Adrenal gland (tissue), 5 donors: ENCODE measurements around the gene FGFBP1.

Experiments used
- POLR2A ChIP-seq, 2 donors: fragments of 450-650 bp; IDR thresholded peaks; one replicate each; pipeline ENCODE4 v1.6.1; 2017; ENCODE audit warnings: antibody characterized with exemption in 2 of 2, mild to moderate bottlenecking in 2 of 2, moderate library complexity in 1 of 2
- TF ChIP-seq, protein P1 (sequence below), 6 experiments: fragments of 450-650 bp in 4 of 6; fragments of 200-600 bp in 2 of 6; sonication (generic) in 1 of 6; IDR thresholded peaks; 1 replicate in 5 of 6; 2 replicates in 1 of 6; pipeline versions ENCODE4 v1.5.1 to v1.8.0; 2016 to 2021; ENCODE audit warnings: antibody characterized with exemption in 6 of 6, mild to moderate bottlenecking in 2 of 6, moderate library complexity in 1 of 6
- donor health status: DM: no; HTN: no; CAD: no.

DNA sequence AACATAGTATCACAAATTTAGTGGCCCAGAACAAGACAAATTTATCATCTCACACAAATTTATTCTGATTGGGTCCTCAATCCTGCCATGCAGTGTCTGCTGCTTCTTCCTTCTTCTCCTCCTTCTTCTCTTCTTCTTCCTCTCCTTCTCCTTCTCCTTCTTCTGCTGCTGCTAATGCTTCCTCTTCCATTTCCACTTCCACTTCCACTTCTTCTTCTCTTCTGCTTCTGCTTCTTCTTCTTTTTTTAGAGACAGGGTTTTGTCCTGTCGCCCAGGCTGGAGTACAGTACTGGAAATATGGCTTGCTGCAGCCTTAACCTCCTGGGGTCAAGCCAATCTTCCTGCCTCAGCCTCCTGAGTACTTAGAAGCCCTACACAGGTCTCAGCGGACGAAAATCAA is 37.5 kb downstream of the FGFBP1 start:
- TF ChIP-seq, protein P1, sequence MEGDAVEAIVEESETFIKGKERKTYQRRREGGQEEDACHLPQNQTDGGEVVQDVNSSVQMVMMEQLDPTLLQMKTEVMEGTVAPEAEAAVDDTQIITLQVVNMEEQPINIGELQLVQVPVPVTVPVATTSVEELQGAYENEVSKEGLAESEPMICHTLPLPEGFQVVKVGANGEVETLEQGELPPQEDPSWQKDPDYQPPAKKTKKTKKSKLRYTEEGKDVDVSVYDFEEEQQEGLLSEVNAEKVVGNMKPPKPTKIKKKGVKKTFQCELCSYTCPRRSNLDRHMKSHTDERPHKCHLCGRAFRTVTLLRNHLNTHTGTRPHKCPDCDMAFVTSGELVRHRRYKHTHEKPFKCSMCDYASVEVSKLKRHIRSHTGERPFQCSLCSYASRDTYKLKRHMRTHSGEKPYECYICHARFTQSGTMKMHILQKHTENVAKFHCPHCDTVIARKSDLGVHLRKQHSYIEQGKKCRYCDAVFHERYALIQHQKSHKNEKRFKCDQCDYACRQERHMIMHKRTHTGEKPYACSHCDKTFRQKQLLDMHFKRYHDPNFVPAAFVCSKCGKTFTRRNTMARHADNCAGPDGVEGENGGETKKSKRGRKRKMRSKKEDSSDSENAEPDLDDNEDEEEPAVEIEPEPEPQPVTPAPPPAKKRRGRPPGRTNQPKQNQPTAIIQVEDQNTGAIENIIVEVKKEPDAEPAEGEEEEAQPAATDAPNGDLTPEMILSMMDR (IDR thresholded peaks at IDR 0.05), result no peak
- no peak for TF ChIP-seq POLR2A (IDR thresholded peaks at IDR 0.05)
